ENCODE data around the gene SLC24A1.
"Not testable (repeated sequence)": the region's sequence is repeated elsewhere in the genome, so short reads cannot be mapped to it uniquely, and the experiment has no call there.

- not testable (repeated sequence) for TF ChIP-seq CTCF, POLR2A (IDR thresholded peaks at IDR 0.05)
Observed at GRCh38 chr15:65615887-65616286, 5.9 kb upstream of the SLC24A1 start.

All from adrenal gland (tissue), 5 donors.